ENCODE measurements around the gene MMP24OS.
"Not testable (repeated sequence)": the region's sequence is repeated elsewhere in the genome, so short reads cannot be mapped to it uniquely, and the experiment has no call there.

MMP24OS gene

GRCh38 chr20:35317416-35318210 lies 39.7 kb upstream of the MMP24OS start:
- peaks cover 7 to 9% of the 10 kb centered on the region in 2 donors for H3K4me1 ChIP-seq (ENCODE audit: control insufficient read depth in 1 of 2, insufficient read depth in 2 of 2, low read length in 2 of 2)
- peaks cover 0 to 5% of the 10 kb centered on the region in 2 donors for H3K36me3 ChIP-seq (ENCODE audit: control insufficient read depth in 1 of 2, insufficient read depth in 2 of 2, low read length in 2 of 2)
- no peak overlapping the region for H3K4me3 ChIP-seq (ENCODE audit: low read depth in 1 of 2, low read length in 2 of 2)
- no peaks in the 10 kb centered on the region for H3K9me3 ChIP-seq (ENCODE audit: control insufficient read depth in 1 of 2, low read length in 2 of 2)
- peak overlapping the region; percentile 73 for H3K27ac ChIP-seq (ENCODE audit: low read length)
- H3K27me3 ChIP-seq (ENCODE audit: low read depth, low read length): no peaks in the 10 kb centered on the region

- Histone ChIP-seq H3K4me1 (ENCODE audit: control insufficient read depth in 1 of 2, insufficient read depth in 2 of 2, low read length in 2 of 2) (peaks cover 7 to 9% of the 10 kb centered on the region in 2 donors), H3K36me3 (ENCODE audit: control insufficient read depth in 1 of 2, insufficient read depth in 2 of 2, low read length in 2 of 2) (peaks cover 0 to 12% of the 10 kb centered on the region in 2 donors), H3K27me3 (ENCODE audit: low read depth, low read length) (no peaks in the 10 kb centered on the region), H3K4me3 (ENCODE audit: low read depth in 1 of 2, low read length in 2 of 2) (no peak overlapping the region), H3K27ac (ENCODE audit: low read length) (no peak overlapping the region), H3K9me3 (ENCODE audit: control insufficient read depth in 1 of 2, low read length in 2 of 2) (no peaks in the 10 kb centered on the region)
Observed at GRCh38 chr20:35316086-35316485, 38.2 kb upstream of the MMP24OS start.

GRCh38 chr20:35315632-35316020 lies 37.7 kb upstream of the MMP24OS start:
- H3K36me3 ChIP-seq (ENCODE audit: control insufficient read depth in 1 of 2, insufficient read depth in 2 of 2, low read length in 2 of 2): peaks cover 0 to 12% of the 10 kb centered on the region in 2 donors
- not testable (repeated sequence) for H3K27ac ChIP-seq (ENCODE audit: low read length); H3K27me3 ChIP-seq (ENCODE audit: low read depth, low read length); H3K4me3 ChIP-seq (ENCODE audit: low read depth in 1 of 2, low read length in 2 of 2); H3K4me1 ChIP-seq (ENCODE audit: control insufficient read depth in 1 of 2, insufficient read depth in 2 of 2, low read length in 2 of 2); H3K9me3 ChIP-seq (ENCODE audit: control insufficient read depth in 1 of 2, low read length in 2 of 2)

- peaks cover 7% of the 10 kb centered on the region in 2 donors for H3K4me1 ChIP-seq (ENCODE audit: control insufficient read depth in 1 of 2, insufficient read depth in 2 of 2, low read length in 2 of 2)
Observed at GRCh38 chr20:35314816-35315631, 37.1 kb upstream of the MMP24OS start.

GRCh38 chr20:35312318-35312717 lies 34.4 kb upstream of the MMP24OS start:
- Histone ChIP-seq H3K9me3 (ENCODE audit: control insufficient read depth in 1 of 2, low read length in 2 of 2) (no peaks in the 10 kb centered on the region), H3K27ac (ENCODE audit: low read length) (no peak overlapping the region), H3K27me3 (ENCODE audit: low read depth, low read length) (no peaks in the 10 kb centered on the region), H3K4me3 (ENCODE audit: low read depth in 1 of 2, low read length in 2 of 2) (no peak overlapping the region), H3K4me1 (ENCODE audit: control insufficient read depth in 1 of 2, insufficient read depth in 2 of 2, low read length in 2 of 2) (peaks cover 0 to 7% of the 10 kb centered on the region in 2 donors), H3K36me3 (ENCODE audit: control insufficient read depth in 1 of 2, insufficient read depth in 2 of 2, low read length in 2 of 2) (peaks cover 0 to 12% of the 10 kb centered on the region in 2 donors)

More at GRCh38 chr20:35314816-35315631, 37.1 kb upstream of the MMP24OS start:
- no peak overlapping the region for H3K4me3 ChIP-seq (ENCODE audit: low read depth in 1 of 2, low read length in 2 of 2)
- no peaks in the 10 kb centered on the region for H3K27me3 ChIP-seq (ENCODE audit: low read depth, low read length)
- H3K27ac ChIP-seq (ENCODE audit: low read length): no peak overlapping the region
- H3K9me3 ChIP-seq (ENCODE audit: control insufficient read depth in 1 of 2, low read length in 2 of 2): no peaks in the 10 kb centered on the region
- peaks cover 0 to 12% of the 10 kb centered on the region in 2 donors for H3K36me3 ChIP-seq (ENCODE audit: control insufficient read depth in 1 of 2, insufficient read depth in 2 of 2, low read length in 2 of 2)

GRCh38 chr20:35311822-35312221 lies 33.9 kb upstream of the MMP24OS start:
- Histone ChIP-seq H3K4me3 (ENCODE audit: low read depth in 1 of 2, low read length in 2 of 2) (no peak overlapping the region), H3K27me3 (ENCODE audit: low read depth, low read length) (no peaks in the 10 kb centered on the region), H3K27ac (ENCODE audit: low read length) (no peak overlapping the region), H3K36me3 (ENCODE audit: control insufficient read depth in 1 of 2, insufficient read depth in 2 of 2, low read length in 2 of 2) (peaks cover 0 to 12% of the 10 kb centered on the region in 2 donors), H3K9me3 (ENCODE audit: control insufficient read depth in 1 of 2, low read length in 2 of 2) (no peaks in the 10 kb centered on the region), H3K4me1 (ENCODE audit: control insufficient read depth in 1 of 2, insufficient read depth in 2 of 2, low read length in 2 of 2) (peaks cover under 1 to 12% of the 10 kb centered on the region in 2 donors)

- peaks cover 4 to 15% of the 10 kb centered on the region in 2 donors for H3K4me1 ChIP-seq (ENCODE audit: control insufficient read depth in 1 of 2, insufficient read depth in 2 of 2, low read length in 2 of 2)
Observed at GRCh38 chr20:35311409-35311808, 33.5 kb upstream of the MMP24OS start.

GRCh38 chr20:35307666-35308653 lies 30.0 kb upstream of the MMP24OS start:
- peaks cover 0 to 13% of the 10 kb centered on the region in 2 donors for H3K36me3 ChIP-seq (ENCODE audit: control insufficient read depth in 1 of 2, insufficient read depth in 2 of 2, low read length in 2 of 2)
- H3K4me1 ChIP-seq (ENCODE audit: control insufficient read depth in 1 of 2, insufficient read depth in 2 of 2, low read length in 2 of 2): peaks cover 4 to 24% of the 10 kb centered on the region in 2 donors
- H3K27ac ChIP-seq (ENCODE audit: low read length): peak overlapping the region; percentile 36
- no peaks in the 10 kb centered on the region for H3K9me3 ChIP-seq (ENCODE audit: control insufficient read depth in 1 of 2, low read length in 2 of 2)
- no peak overlapping the region for H3K4me3 ChIP-seq (ENCODE audit: low read depth in 1 of 2, low read length in 2 of 2)
- no peaks in the 10 kb centered on the region for H3K27me3 ChIP-seq (ENCODE audit: low read depth, low read length)

More at GRCh38 chr20:35311409-35311808, 33.5 kb upstream of the MMP24OS start:
- Histone ChIP-seq H3K27ac (ENCODE audit: low read length) (no peak overlapping the region), H3K27me3 (ENCODE audit: low read depth, low read length) (no peaks in the 10 kb centered on the region), H3K9me3 (ENCODE audit: control insufficient read depth in 1 of 2, low read length in 2 of 2) (no peaks in the 10 kb centered on the region), H3K36me3 (ENCODE audit: control insufficient read depth in 1 of 2, insufficient read depth in 2 of 2, low read length in 2 of 2) (peaks cover 0 to 12% of the 10 kb centered on the region in 2 donors), H3K4me3 (ENCODE audit: low read depth in 1 of 2, low read length in 2 of 2) (no peak overlapping the region)

GRCh38 chr20:35306931-35307517 lies 29.1 kb upstream of the MMP24OS start:
- H3K9me3 ChIP-seq (ENCODE audit: control insufficient read depth in 1 of 2, low read length in 2 of 2): no peaks in the 10 kb centered on the region
- H3K4me1 ChIP-seq (ENCODE audit: control insufficient read depth in 1 of 2, insufficient read depth in 2 of 2, low read length in 2 of 2): peaks cover 4 to 24% of the 10 kb centered on the region in 2 donors
- H3K36me3 ChIP-seq (ENCODE audit: control insufficient read depth in 1 of 2, insufficient read depth in 2 of 2, low read length in 2 of 2): peaks cover 0 to 6% of the 10 kb centered on the region in 2 donors
- no peaks in the 10 kb centered on the region for H3K27me3 ChIP-seq (ENCODE audit: low read depth, low read length)
- H3K27ac ChIP-seq (ENCODE audit: low read length): peak overlapping the region; percentile 36
- H3K4me3 ChIP-seq (ENCODE audit: low read depth in 1 of 2, low read length in 2 of 2): no peak overlapping the region

- no peaks in the 10 kb centered on the region for H3K9me3 ChIP-seq (ENCODE audit: control insufficient read depth in 1 of 2, low read length in 2 of 2)
- peaks cover 0 to 5% of the 10 kb centered on the region in 2 donors for H3K36me3 ChIP-seq (ENCODE audit: control insufficient read depth in 1 of 2, insufficient read depth in 2 of 2, low read length in 2 of 2)
- H3K4me1 ChIP-seq (ENCODE audit: control insufficient read depth in 1 of 2, insufficient read depth in 2 of 2, low read length in 2 of 2): peaks cover 4 to 24% of the 10 kb centered on the region in 2 donors
- H3K27me3 ChIP-seq (ENCODE audit: low read depth, low read length): no peaks in the 10 kb centered on the region
- H3K27ac ChIP-seq (ENCODE audit: low read length): peak overlapping the region; percentile 36
- no peak overlapping the region for H3K4me3 ChIP-seq (ENCODE audit: low read depth in 1 of 2, low read length in 2 of 2)
Observed at GRCh38 chr20:35305682-35306556, 28.0 kb upstream of the MMP24OS start.
